ENCODE results near the gene TRIM60.
"Not testable (repeated sequence)": the region's sequence is repeated elsewhere in the genome, so short reads cannot be mapped to it uniquely, and the experiment has no call there.

The TRIM60 gene

DNA sequence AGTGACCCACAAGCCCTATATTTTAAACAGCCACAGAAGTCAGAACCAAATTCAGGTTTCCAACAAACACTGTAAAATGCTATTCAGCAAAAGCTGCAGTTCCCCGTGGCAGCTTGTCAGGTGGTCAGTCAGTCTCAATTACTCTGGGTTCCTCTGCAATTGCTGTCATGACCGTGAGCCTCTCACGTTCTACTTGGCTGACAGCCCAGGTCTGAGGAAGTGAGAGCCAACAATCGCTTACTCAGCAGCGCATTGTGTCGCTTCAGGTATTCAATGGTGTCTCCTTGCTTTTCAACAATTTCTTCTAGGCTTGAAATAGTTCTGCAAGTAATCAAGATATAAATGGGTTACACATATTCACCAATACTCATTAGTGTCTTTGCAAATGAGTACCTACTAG is 47.7 kb downstream of the TRIM60 start:
- Histone ChIP-seq H3K9me3 (replicated peaks in 1 of 11) (no peaks in the 10 kb centered on the region), H3K4me3 (no peak overlapping the region), H4K20me1 (no peaks in the 10 kb centered on the region), H3K36me3 (peaks cover 49 to 77% (median 64%) of the 10 kb centered on the region in 11 experiments), H3K9ac (no peak overlapping the region), H3K27ac (no peak overlapping the region), H3K4me1 (0 out of 20 replicates have a peak, but pooled peaks cover 0 to 5% (median 0%) of the 10 kb centered on the region in 10 experiments), H3K27me3 (no peaks in the 10 kb centered on the region), H3K4me2 (no peak overlapping the region)
- TF ChIP-seq Cebpa-rat (IDR thresholded peaks at IDR 0.05) = no peak

DNA sequence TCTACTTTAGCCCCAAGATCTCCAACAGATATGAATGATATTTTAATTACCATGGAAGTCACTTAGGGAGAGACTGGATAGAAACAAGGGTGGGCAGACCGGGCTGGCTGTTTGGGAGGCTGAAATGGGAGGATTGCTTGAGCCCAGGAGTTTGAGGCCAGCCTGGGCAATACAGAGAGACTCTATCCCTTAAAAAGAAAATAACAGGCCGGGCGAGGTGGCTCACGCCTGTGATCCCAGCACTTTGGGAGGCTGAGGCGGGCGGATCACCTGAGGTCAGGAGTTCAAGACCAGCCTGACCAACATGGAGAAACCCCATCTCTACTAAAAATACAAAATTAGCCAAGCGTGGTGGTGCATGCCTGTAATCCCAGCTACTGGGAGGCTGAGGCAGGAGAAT is 53.0 kb downstream of the TRIM60 start:
- H3K4me1 ChIP-seq; H3K9ac ChIP-seq; H3K27me3 ChIP-seq; H3K27ac ChIP-seq; H3K4me2 ChIP-seq; H3K4me3 ChIP-seq; H4K20me1 ChIP-seq; H3K9me3 ChIP-seq (replicated peaks in 1 of 11): not testable (repeated sequence)
- peaks cover 60 to 77% (median 74%) of the 10 kb centered on the region in 11 experiments for H3K36me3 ChIP-seq

DNA sequence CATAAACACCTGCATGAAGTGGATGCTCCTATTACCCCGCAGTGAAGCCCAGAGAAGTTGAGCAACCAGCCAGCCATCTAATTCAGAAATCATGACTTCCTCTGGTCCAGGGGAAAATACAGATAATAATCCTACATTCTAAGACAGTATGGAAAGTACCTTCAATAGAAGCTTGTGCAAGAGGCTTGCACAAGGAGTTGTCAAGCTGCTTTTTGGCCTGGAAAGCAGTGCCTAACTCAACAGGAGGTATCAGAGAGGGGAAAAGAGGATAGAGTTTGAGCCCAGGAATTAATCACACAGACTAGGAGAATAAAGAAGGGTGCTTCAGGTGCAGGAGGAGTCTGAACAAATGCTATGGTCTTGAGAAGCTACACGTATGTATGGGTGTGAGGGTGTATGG is 54.1 kb downstream of the TRIM60 start:
- Histone ChIP-seq H4K20me1 (no peaks in the 10 kb centered on the region; a peak in 1 of 22 replicates), H3K9me3 (replicated peaks in 1 of 11) (no peaks in the 10 kb centered on the region), H3K9ac (no peak overlapping the region), H3K27ac (no peak overlapping the region), H3K36me3 (peaks cover 71 to 77% (median 75%) of the 10 kb centered on the region in 11 experiments), H3K4me2 (no peak overlapping the region), H3K27me3 (no peaks in the 10 kb centered on the region), H3K4me1 (no peaks in the 10 kb centered on the region), H3K4me3 (no peak overlapping the region)
- peak in 2 of 11 experiments; percentile 8 to 32; a peak in 1 of 22 replicates for TF ChIP-seq Cebpa-rat (IDR thresholded peaks at IDR 0.05)

- H3K4me2 ChIP-seq = no peak overlapping the region
- no peak overlapping the region for H3K4me3 ChIP-seq
- TF ChIP-seq Cebpa-rat (IDR thresholded peaks at IDR 0.05) = no peak
- no peak overlapping the region for H3K27ac ChIP-seq
- H3K9ac ChIP-seq = no peak overlapping the region
- H4K20me1 ChIP-seq = no peaks in the 10 kb centered on the region; a peak in 1 of 22 replicates
- H3K36me3 ChIP-seq = peaks cover 87 to 97% (median 94%) of the 10 kb centered on the region in 11 experiments
- H3K4me1 ChIP-seq = no peaks in the 10 kb centered on the region
- H3K9me3 ChIP-seq (replicated peaks in 1 of 11) = no peaks in the 10 kb centered on the region
- no peaks in the 10 kb centered on the region for H3K27me3 ChIP-seq
Observed at GRCh38 chr4:165088366-165088765, 56.6 kb downstream of the TRIM60 start.
